GM21447 (cell line): Measurements from ENCODE around the gene ZFX.
A peak's percentile ranks its signal among the peaks of the same experiment; 100 is the strongest.
"Not testable (repeated sequence)": the region's sequence is repeated elsewhere in the genome, so short reads cannot be mapped to it uniquely, and the experiment has no call there.

Experiments
- ATAC-seq: cut with Tn5 transposase; IDR thresholded peaks from one replicate; pipeline ENCODE4 v1.9.1; 2021; ENCODE audit not compliant: unreplicated experiment

The ZFX gene

DNA sequence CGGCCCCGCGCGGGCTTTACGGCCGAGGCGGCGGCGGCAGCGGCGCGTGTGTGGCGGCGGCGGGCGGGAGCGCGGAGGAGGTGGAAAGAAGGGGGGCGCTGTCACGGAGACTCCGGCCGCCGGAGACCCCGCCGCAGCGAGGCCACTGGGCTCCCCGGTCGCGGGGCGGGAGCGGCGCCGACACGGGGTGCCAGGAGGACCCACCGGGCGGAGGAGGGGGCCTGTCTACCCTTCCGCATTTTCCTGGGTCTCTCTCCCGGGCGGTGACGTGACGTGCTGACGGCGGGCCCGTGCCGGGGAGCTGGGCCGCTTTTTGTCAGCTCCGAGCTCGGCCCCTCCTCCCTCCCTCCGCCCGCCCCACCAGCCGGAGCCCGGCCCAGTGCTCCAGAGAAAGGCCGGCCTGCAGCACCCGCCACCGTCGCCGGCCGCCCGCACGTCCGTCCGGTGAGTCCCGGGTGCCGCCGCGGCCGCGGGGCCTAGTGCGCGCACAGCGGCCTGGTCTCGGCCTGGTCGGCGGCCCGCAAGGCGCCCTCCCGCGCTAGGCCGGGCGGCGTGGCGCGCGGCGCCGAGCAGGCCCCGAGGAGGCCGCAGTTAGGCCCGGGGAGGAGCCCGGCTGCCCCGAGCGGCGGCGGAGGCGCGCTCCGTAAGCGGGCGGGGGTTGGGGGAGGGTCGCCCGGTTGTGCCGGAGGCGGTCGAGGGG lies at the start of gene ZFX:
ZFX (plus strand) TSS at position 379 of the 700 bp plus-strand sequence. CDS start 23,014 bp downstream, outside the sequence.
- peak; percentile 36 for ATAC-seq

DNA sequence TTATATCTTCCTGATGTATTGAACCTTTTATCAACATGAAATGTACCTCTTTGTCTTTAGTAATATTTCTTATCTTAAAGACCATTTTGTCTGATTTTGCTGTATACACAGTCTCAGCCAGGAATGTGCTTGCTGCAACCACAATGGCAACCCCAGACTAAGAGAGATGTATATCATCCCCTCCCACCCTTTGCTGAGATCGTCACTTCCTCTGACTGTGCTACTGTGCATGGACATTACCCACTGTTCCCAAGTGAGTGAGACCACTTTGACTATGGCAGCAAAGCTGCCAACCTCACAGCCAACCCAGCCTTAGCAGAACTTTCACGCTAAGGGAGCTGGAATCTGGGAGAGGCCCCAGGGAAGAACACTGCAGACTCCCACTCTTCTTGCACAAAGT lies 48.8 kb upstream of the ZFX start:
- no peak for ATAC-seq

DNA sequence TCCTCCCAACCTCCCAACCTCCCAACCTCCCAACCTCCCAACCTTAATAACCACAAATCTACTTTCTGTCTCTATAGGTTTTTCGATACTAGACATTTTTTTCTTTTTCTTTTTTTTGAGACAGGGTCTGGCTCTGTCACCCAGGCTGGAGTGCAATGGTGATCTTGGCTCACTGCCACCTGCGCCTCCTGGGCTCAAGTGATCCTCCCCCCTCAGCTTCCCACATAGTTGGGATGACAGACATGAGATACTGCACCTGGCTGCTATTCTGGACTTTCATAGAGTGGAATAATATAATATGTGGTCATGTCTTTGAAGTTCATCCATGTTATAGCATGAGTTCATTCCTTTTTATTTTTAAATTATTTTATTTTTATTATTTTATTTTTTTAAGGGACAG lies 39.5 kb upstream of the ZFX start:
- ATAC-seq, result no peak

GRCh38 chrX:24113181-24113580 lies 36.3 kb upstream of the ZFX start:
- no peak for ATAC-seq

DNA sequence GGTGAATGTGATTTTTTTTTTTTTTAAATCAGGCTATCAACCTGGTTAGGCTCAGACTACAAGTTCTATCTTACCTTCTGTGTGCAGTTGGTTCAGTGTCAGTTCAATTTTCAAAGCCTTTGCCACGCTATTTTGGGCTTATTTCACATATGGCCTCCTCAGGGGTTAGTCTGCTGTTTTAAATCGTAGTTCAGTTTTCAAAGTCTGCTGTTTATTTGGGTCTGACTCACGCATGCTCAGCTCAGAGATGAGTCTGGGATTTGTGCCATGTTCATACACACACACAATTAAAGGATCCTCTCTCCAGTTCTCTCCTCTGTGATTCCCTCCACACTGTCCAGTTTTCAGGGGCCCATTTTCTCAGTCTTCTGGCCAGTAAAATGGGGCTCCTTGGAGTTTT lies 32.3 kb upstream of the ZFX start:
- no peak for ATAC-seq

- ATAC-seq, result no peak
These were observed 25.2 kb upstream of the ZFX start for GRCh38 chrX:24124244-24124799.

DNA sequence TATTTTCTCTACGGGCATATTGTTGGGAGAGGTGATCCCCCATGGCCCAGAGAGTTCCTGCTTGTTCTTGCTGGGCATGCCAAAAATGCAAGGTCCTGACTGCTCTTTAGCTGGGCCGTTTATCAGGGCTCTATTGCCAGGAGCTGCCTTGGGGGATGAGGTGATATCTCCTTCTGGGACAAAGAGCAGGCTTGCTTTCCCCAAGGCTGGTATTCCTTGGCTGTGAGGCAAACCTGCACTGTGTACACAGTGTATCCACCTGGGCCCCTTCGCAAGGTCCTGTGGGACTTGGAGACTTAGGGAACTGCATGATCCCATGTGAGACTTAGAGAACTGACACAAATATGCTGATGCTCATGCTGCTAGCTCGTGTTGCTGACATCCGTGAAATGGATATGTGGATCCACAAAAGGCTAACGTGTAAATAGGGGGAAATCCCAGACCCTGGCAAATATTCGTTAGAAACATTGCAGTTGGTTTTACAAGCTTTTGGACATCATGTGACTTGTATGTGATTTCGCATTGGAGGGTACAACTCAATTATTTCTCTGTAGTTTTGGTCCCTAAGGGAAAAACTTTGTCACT lies 24.4 kb upstream of the ZFX start:
- ATAC-seq, result no peak

- no peak for ATAC-seq
These were observed 18.1 kb upstream of the ZFX start for GRCh38 chrX:24131476-24131875.

- no peak for ATAC-seq
These were observed 16.2 kb upstream of the ZFX start for GRCh38 chrX:24133312-24133711.

DNA sequence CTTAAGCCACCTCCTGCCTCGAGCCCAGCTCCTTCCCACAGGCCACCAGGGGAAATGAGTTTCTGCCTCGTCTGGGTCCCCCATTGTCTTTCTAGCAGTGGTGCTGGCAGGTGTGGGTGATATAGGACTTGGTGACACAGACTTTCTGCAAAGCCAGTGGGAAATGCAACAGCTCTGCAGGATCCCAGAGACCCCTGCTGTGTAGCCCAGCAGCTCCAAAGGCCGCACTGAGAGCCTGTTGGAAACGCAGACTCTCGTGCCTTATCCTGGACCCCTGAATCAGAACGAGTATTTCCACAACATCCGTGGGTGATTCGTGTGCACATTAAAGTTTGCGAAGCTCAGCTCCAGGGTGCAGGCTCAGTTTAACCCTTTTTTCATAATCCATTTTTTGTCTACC lies 13.8 kb upstream of the ZFX start:
- not testable (repeated sequence) for ATAC-seq

DNA sequence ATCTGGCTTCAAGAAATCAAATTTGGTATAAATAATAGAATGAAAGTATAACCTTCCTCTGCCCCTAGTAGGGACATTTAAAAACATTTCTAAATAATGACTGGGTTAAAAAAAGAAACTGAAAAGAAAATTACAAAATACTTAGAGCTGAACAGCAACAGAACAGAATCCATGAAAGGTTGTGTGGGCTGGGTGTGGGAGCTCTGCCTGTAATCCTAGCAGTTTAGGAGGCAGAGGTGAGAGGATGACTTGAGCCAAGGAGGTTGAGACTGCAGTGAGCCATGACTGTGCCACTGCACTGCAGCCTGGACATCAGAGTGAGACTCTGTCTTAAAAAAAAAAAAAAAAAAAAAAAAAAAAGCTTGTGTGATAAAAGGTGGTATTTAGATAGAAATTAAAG lies 12.3 kb upstream of the ZFX start:
- no peak for ATAC-seq

DNA sequence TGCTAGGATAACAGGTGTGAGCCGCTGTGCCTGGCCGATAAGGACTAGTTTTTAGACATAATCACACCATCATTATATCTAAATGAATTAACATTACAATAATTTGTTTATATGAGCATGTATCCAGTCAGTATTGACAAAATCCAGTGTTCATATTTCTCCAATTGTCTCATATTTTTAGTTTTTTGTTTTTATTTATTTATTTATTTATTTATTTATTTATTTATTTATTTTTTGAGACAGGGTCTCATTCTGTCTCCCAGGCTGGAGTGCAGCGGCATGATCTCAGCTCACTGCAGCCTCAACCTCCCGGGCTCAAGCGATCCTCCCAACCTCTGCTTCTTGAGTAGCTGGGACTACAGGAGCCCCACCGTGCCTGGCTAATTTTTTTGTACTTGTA lies 5.5 kb upstream of the ZFX start:
- ATAC-seq, result not testable (repeated sequence)

DNA sequence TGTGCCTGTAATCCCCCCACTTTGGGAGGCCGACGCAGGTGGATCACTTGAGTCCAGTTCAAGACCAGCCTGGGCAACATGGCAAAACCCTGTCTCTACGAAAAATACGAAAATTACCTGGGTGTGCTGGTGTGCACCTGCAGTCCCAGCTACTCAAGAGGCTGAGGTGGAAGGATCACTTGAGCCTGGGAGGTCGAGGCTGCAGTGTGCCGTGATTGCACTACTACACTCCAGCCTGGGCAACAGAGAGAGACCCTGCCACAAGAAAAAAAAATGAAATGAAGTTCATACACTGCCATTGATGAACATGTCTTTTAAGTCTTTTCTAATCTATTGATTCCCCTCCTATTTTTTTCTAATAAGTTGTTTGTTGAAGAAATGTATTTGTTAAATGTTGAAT lies 5.0 kb upstream of the ZFX start:
- ATAC-seq, result no peak

DNA sequence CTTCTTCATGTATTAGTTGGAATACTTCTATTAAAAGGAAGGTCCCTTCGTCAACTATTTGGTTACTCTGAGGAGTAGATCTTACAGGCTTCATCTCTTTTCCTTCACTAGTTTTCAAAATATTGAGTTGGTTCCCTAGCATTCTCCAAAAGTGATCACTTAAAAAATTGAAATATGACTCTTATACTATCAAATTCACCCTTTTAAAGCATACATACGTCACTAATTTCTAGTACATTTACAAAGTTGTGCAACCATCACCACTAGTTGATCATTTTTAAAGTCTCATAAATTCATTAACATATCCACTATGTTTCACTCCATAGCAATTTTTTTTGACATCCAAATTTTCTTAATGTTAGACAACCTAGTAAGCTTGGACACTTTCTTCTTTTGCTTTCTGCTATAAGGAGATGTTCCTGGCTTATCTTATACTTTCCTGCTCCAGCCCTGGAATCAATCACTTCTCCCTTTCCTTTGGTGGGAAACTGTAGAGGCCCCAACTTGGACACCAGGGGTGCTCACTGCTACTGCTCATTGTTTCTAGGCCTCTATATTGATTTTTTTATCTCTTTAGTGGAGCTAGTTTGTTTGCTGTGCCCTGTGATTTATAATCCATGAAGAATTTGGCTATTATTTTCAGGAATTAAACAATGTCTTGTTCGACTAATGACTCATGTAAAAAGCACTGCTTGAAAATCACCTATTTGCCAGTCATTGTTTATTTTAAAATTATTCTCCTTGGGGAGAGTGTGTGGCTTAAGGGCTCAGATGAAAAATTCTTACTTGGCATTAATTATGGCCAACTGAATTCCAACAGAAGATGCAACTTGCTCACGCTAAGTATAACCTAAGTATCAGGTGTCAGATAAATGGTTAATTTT lies 4.0 kb upstream of the ZFX start:
- ATAC-seq, result no peak

GRCh38 chrX:24146283-24146949 lies 3.1 kb upstream of the ZFX start:
- ATAC-seq, result no peak

DNA sequence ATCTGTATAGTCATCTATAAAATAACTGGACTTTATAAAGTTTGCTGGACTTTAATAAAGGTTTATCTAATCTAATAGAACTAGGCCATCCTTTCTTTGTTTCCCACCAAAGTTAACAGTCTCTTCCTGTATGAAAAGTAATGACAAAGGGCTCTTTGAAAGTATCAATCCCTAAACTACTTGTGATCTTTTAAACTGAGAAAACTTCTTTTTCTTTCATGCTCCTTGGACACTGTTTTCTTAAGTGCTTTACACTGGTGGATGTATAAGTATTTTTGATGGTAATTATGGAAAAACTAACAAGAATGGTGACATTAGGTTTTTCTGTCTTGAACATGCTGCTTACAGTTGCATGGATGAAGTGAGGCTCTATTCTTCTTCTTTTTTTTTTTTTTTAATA lies 2.4 kb upstream of the ZFX start:
- no peak for ATAC-seq

DNA sequence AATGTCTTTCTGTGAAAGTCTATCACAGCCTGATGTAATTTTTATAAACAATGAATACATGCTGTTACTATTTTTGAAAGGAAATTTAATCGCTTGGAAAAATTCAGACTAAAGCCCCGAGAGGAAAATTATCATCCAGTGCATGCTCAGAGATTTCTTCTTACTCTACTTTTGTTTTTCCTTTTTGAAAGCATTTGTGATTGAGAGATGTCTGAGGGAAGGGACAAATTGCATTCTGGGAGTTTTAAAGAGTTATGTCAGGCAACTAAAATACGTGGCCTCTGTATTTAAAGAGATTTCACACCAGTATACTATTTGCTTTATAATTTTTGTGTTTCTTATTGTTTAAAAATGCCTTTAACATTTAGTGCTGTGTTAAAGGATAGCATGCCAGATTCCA lies 1.4 kb upstream of the ZFX start:
- no peak for ATAC-seq

- no peak for ATAC-seq
These were observed 786 bp upstream of the ZFX start for GRCh38 chrX:24148535-24149350.

GRCh38 chrX:24150051-24150790 lies 692 bp downstream of the ZFX start:
- peak; percentile 61 for ATAC-seq

DNA sequence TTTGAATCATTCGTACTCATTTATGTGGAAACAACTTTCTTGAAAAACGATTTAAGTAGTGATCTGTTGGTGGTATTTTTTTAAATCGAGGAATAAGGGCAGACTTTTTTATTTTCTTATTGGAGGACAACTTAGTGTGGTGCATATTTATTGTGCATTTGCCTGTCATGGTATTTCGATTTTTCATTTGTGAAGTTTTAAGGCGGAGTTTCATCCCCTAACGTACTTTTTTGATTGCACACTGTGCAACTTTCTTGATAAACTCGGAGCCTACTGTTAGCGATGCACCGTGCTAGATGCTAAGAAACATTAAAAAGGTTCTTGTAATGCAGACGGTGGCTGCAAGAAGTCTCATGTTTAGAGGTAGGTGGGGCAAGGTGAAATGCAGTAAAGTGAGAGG lies 1.4 kb downstream of the ZFX start:
- ATAC-seq, result no peak
